Lung microvascular endothelial cell (primary cell): ENCODE data around the gene MYH7. TPM values are rescaled to one million over a fixed set of nuclear protein-coding genes. Genes with fewer than 3 reads are reported as not detected.

Experiments used
- DNase-seq, 2 donors: peaks; one replicate each; pipeline versions ENCODE4 v3.0.0 to v3.0.0-alpha.2; 2010; ENCODE audit warnings: low read depth in 2 of 2
- total RNA-seq: library from RNA; depleted of rRNA; stranded (reverse); fragments of >200 nt; gene quantifications from 2 replicates; pipeline ENCODE4 v1.2.1, GENCODE V29; 2014

The MYH7 gene
- total RNA-seq, 1 donor from 2014 or later: not detected

GRCh38 chr14:23370221-23370620, 65.2 kb downstream of the MYH7 start:
- DNase-seq: no peak

GRCh38 chr14:23366426-23366921, 69.0 kb downstream of the MYH7 start:
- DNase-seq: no peak

GRCh38 chr14:23365732-23366425, 69.6 kb downstream of the MYH7 start:
- DNase-seq: no peak

- no peak for DNase-seq
Observed at GRCh38 chr14:23365036-23365731, 70.3 kb downstream of the MYH7 start, which contains the start of gene EFS. Gene EFS, minus strand, starts transcription at chr14:23365172. Its CDS starts 147 bp downstream, at chr14:23365025.

GRCh38 chr14:23364164-23365035, 71.1 kb downstream of the MYH7 start:
- no peak for DNase-seq

Other genes with a start within 250 kb of the MYH7 start
- not detected in 2 replicates for gene RNF212B, start 197.7 kb downstream of the MYH7 start, total RNA-seq
- 3.1 and 3.4 TPM in 2 replicates for gene HOMEZ, start 149.5 kb downstream of the MYH7 start, total RNA-seq
- 1.5 and 3.6 TPM in 2 replicates for gene PPP1R3E, start 132.8 kb downstream of the MYH7 start, total RNA-seq
- gene BCL2L2, start 128.8 kb downstream of the MYH7 start, total RNA-seq: 9.4 and 14.9 TPM in 2 replicates
- gene PABPN1, start 114.2 kb downstream of the MYH7 start, total RNA-seq: 46.2 and 52.8 TPM in 2 replicates
- 0.22 and 0.60 TPM in 2 replicates for gene SLC22A17, start 82.8 kb downstream of the MYH7 start, total RNA-seq
- not detected in 2 replicates for gene EFS, start 70.5 kb downstream of the MYH7 start, total RNA-seq
- not detected in 2 replicates for gene IL25, start 62.9 kb downstream of the MYH7 start, total RNA-seq
- not detected in 2 replicates for gene CMTM5, start 58.6 kb downstream of the MYH7 start, total RNA-seq
- not detected in 2 replicates for gene MYH6, start 27.4 kb downstream of the MYH7 start, total RNA-seq
- 28.1 and 46.8 TPM in 2 replicates for gene NGDN, start 34.0 kb upstream of the MYH7 start, total RNA-seq
- under 0.01 and 0.22 TPM in 2 replicates for gene ZFHX2, start 116.1 kb upstream of the MYH7 start, total RNA-seq
- gene THTPA, start 120.6 kb upstream of the MYH7 start, total RNA-seq: 5.7 and 9.1 TPM in 2 replicates
- gene AP1G2, start 132.1 kb upstream of the MYH7 start, total RNA-seq: 18.5 and 23.8 TPM in 2 replicates
- not detected in 2 replicates for gene JPH4, start 143.1 kb upstream of the MYH7 start, total RNA-seq
- 0.20 and 0.87 TPM in 2 replicates for gene DHRS2, start 200.7 kb upstream of the MYH7 start, total RNA-seq